GM18511 (cell line): ENCODE measurements around the gene CNTNAP2.

Experiments
- ATAC-seq: cut with Tn5 transposase; IDR thresholded peaks from one replicate; pipeline ENCODE4 v1.9.1; 2021; ENCODE audit warnings: mild to moderate bottlenecking, moderate library complexity; ENCODE audit not compliant: unreplicated experiment

CNTNAP2 gene

GRCh38 chr7:146548816-146549215, 432.2 kb downstream of the CNTNAP2 start:
- no peak for ATAC-seq

- ATAC-seq: no peak
Observed at GRCh38 chr7:146554556-146554955, 438.0 kb downstream of the CNTNAP2 start.

GRCh38 chr7:146557971-146558469, 441.4 kb downstream of the CNTNAP2 start:
- ATAC-seq: no peak

- no peak for ATAC-seq
Observed at GRCh38 chr7:146565872-146566271, 449.3 kb downstream of the CNTNAP2 start.

- ATAC-seq: no peak
Observed at GRCh38 chr7:146575903-146576302, 459.3 kb downstream of the CNTNAP2 start.

- ATAC-seq: no peak
Observed at GRCh38 chr7:146591976-146592375, 475.4 kb downstream of the CNTNAP2 start.

GRCh38 chr7:146606628-146607027, 490.0 kb downstream of the CNTNAP2 start:
- no peak for ATAC-seq

GRCh38 chr7:146619641-146620040, 503.0 kb downstream of the CNTNAP2 start:
- ATAC-seq: no peak

GRCh38 chr7:146626912-146627311, 510.3 kb downstream of the CNTNAP2 start:
- ATAC-seq: no peak

- ATAC-seq: no peak
Observed at GRCh38 chr7:146635205-146636032, 518.8 kb downstream of the CNTNAP2 start.

- no peak for ATAC-seq
Observed at GRCh38 chr7:146636033-146636356, 519.4 kb downstream of the CNTNAP2 start.

GRCh38 chr7:146636581-146636980, 520.0 kb downstream of the CNTNAP2 start:
- no peak for ATAC-seq

GRCh38 chr7:146639291-146639690, 522.7 kb downstream of the CNTNAP2 start:
- no peak for ATAC-seq

- no peak for ATAC-seq
Observed at GRCh38 chr7:146641491-146641890, 524.9 kb downstream of the CNTNAP2 start.

GRCh38 chr7:146645383-146645976, 528.9 kb downstream of the CNTNAP2 start:
- ATAC-seq: no peak

GRCh38 chr7:146647445-146647844, 530.8 kb downstream of the CNTNAP2 start:
- ATAC-seq: no peak

- no peak for ATAC-seq
Observed at GRCh38 chr7:146652176-146652575, 535.6 kb downstream of the CNTNAP2 start.

GRCh38 chr7:146654048-146654447, 537.4 kb downstream of the CNTNAP2 start:
- ATAC-seq: no peak

- ATAC-seq: no peak
Observed at GRCh38 chr7:146655928-146656797, 539.6 kb downstream of the CNTNAP2 start.

- ATAC-seq: no peak
Observed at GRCh38 chr7:146656988-146657387, 540.4 kb downstream of the CNTNAP2 start.

GRCh38 chr7:146658604-146659003, 542.0 kb downstream of the CNTNAP2 start:
- ATAC-seq: no peak
